DND-41 (cell line): ENCODE measurements around the gene BAG2.
A peak's percentile ranks its signal among the peaks of the same experiment; 100 is the strongest.

Experiments
- ATAC-seq: fragments of 200-7000 bp; cut with Tn5 transposase; 3 replicates; pipeline ENCODE4 v1.9.1; 2021; ENCODE audit warnings: low read depth; ENCODE audit not compliant: insufficient read depth
- DNase-seq: peaks from one replicate; pipeline ENCODE4 v3.0.0-alpha.2; 2020
- H2AFZ ChIP-seq: 2 replicates; pipeline ENCODE4 v1.6.0; 2012; ENCODE audit warnings: low read depth, low read length
- H3K27ac ChIP-seq: 2 replicates; pipeline ENCODE4 v1.5.1; 2012; ENCODE audit warnings: low read length, inconsistent platforms
- H3K27me3 ChIP-seq: fragments of 200-600 bp; sonication (generic); 2 replicates; pipeline ENCODE4 v1.6.0; 2012; ENCODE audit warnings: low read length, mild to moderate bottlenecking, inconsistent platforms; ENCODE audit not compliant: insufficient read depth, poor library complexity
- H3K36me3 ChIP-seq: 2 replicates; pipeline ENCODE4 v1.5.1; 2012; ENCODE audit warnings: low read length, inconsistent platforms; ENCODE audit not compliant: insufficient read depth
- H3K4me1 ChIP-seq: 2 replicates; pipeline ENCODE4 v1.5.1; 2012; ENCODE audit warnings: mild to moderate bottlenecking, low read length; ENCODE audit not compliant: insufficient read depth
- H3K4me2 ChIP-seq: 2 replicates; pipeline ENCODE4 v1.6.0; 2012; ENCODE audit warnings: mild to moderate bottlenecking, moderate library complexity, low read length, inconsistent platforms; ENCODE audit not compliant: insufficient read depth
- H3K4me3 ChIP-seq, 2 experiments: fragments of 200-600 bp in 1 of 2; shearing (Covaris generic) in 1 of 2; 2 replicates each; pipeline ENCODE4 v1.5.1; 2012 to 2016; ENCODE audit warnings: inconsistent platforms in 2 of 2, low read length in 2 of 2, mild to moderate bottlenecking in 2 of 2, low read depth in 1 of 2, moderate library complexity in 1 of 2
- H3K79me2 ChIP-seq: 2 replicates; pipeline ENCODE4 v1.6.0; 2012; ENCODE audit warnings: low read length, inconsistent platforms; ENCODE audit not compliant: insufficient read depth
- H3K9ac ChIP-seq: 2 replicates; pipeline ENCODE4 v1.6.0; 2012; ENCODE audit warnings: low read depth, mild to moderate bottlenecking, inconsistent platforms, low read length, moderate library complexity
- H3K9me3 ChIP-seq: 2 replicates; pipeline ENCODE4 v1.5.1; 2012; ENCODE audit warnings: low read length, moderate library complexity, mild to moderate bottlenecking, inconsistent platforms; ENCODE audit not compliant: insufficient read depth, severe bottlenecking
- H4K20me1 ChIP-seq: 2 replicates; pipeline ENCODE4 v1.6.0; 2012; ENCODE audit warnings: low read length; ENCODE audit not compliant: insufficient read depth
- CTCF ChIP-seq: IDR thresholded peaks from 2 replicates; pipeline ENCODE4 v1.5.1; 2012; ENCODE audit warnings: borderline replicate concordance, low read length, moderate library complexity, mild to moderate bottlenecking; ENCODE audit not compliant: poor library complexity, severe bottlenecking; ENCODE audit errors: extremely low read depth
- EZH2 ChIP-seq: IDR thresholded peaks from 3 replicates; pipeline ENCODE4 v1.6.1; 2012; ENCODE audit warnings: borderline replicate concordance, low read depth, mild to moderate bottlenecking, moderate library complexity, low read length, inconsistent platforms; ENCODE audit not compliant: severe bottlenecking

BAG2 gene

GRCh38 chr6:57174511-57174907 is 2.4 kb downstream of the BAG2 start:
- ATAC-seq: no peak
- no peaks in the 10 kb centered on the region for H3K9me3 ChIP-seq
- H3K27ac ChIP-seq: no peak overlapping the region
- H3K4me1 ChIP-seq: peaks cover 38% of the 10 kb centered on the region
- peak overlapping the region; percentile 95 for H3K4me2 ChIP-seq
- H3K27me3 ChIP-seq: no peaks in the 10 kb centered on the region
- H3K9ac ChIP-seq: no peak overlapping the region
- H3K36me3 ChIP-seq: no peaks in the 10 kb centered on the region; the same call in 1 of the 2 replicates
- no peak for TF ChIP-seq EZH2
- TF ChIP-seq CTCF: no peak
- no peak overlapping the region for H2AFZ ChIP-seq
- peaks cover 62% of the 10 kb centered on the region for H3K79me2 ChIP-seq
- no peak for DNase-seq
- H4K20me1 ChIP-seq: no peaks in the 10 kb centered on the region; the same call in 1 of the 2 replicates
- H3K4me3 ChIP-seq: peak overlapping the region in 1 of 2 experiments; percentile 66; a peak in 1 of 4 replicates

GRCh38 chr6:57177545-57178265 is 5.6 kb downstream of the BAG2 start:
- no peak overlapping the region for H3K27ac ChIP-seq
- no peak overlapping the region for H2AFZ ChIP-seq
- ATAC-seq (no peak), DNase-seq (no peak)
- no peak for TF ChIP-seq EZH2
- TF ChIP-seq CTCF: no peak
- H3K9ac ChIP-seq: no peak overlapping the region
- peaks cover 22% of the 10 kb centered on the region for H3K4me1 ChIP-seq
- H3K79me2 ChIP-seq: peaks cover 57% of the 10 kb centered on the region
- no peak overlapping the region for H3K4me2 ChIP-seq
- no peaks in the 10 kb centered on the region for H3K9me3 ChIP-seq
- H3K4me3 ChIP-seq: no peak overlapping the region
- H4K20me1 ChIP-seq: no peaks in the 10 kb centered on the region; the same call in 1 of the 2 replicates
- H3K36me3 ChIP-seq: peaks cover 10% of the 10 kb centered on the region
- H3K27me3 ChIP-seq: no peaks in the 10 kb centered on the region

GRCh38 chr6:57180596-57180995 is 8.5 kb downstream of the BAG2 start:
- H3K4me3 ChIP-seq: no peak overlapping the region
- H3K4me1 ChIP-seq: no peaks in the 10 kb centered on the region
- H4K20me1 ChIP-seq: no peaks in the 10 kb centered on the region; the same call in 1 of the 2 replicates
- no peak overlapping the region for H3K9ac ChIP-seq
- no peak for TF ChIP-seq EZH2
- no peak for TF ChIP-seq CTCF
- H3K79me2 ChIP-seq: peaks cover 31% of the 10 kb centered on the region
- H3K9me3 ChIP-seq: no peaks in the 10 kb centered on the region
- H3K27ac ChIP-seq: no peak overlapping the region
- no peaks in the 10 kb centered on the region for H3K27me3 ChIP-seq
- H3K4me2 ChIP-seq: no peak overlapping the region
- DNase-seq: no peak
- no peak for ATAC-seq
- H2AFZ ChIP-seq: no peak overlapping the region
- H3K36me3 ChIP-seq: peaks cover 32% of the 10 kb centered on the region
